ENCODE measurements around the gene SDK1.
A peak's percentile ranks its signal among the peaks of the same experiment; 100 is the strongest.

Gene SDK1

GRCh38 chr7:4051696-4052095, 750.6 kb downstream of the SDK1 start:
- Mint-ChIP-seq H3K4me1 (ENCODE audit: low read depth) (no peaks in the 10 kb centered on the region), H3K4me3 (no peak overlapping the region), H3K27me3 (peaks cover 7% of the 10 kb centered on the region), H3K9me3 (ENCODE audit: low read depth) (peaks cover 4% of the 10 kb centered on the region), H3K27ac (no peak overlapping the region), H3K36me3 (no peaks in the 10 kb centered on the region)

GRCh38 chr7:4052130-4052529, 751.1 kb downstream of the SDK1 start:
- H3K9me3 Mint-ChIP-seq (ENCODE audit: low read depth), result peaks cover 4% of the 10 kb centered on the region
- no peaks in the 10 kb centered on the region for H3K36me3 Mint-ChIP-seq
- no peak overlapping the region for H3K4me3 Mint-ChIP-seq
- no peak overlapping the region for H3K27ac Mint-ChIP-seq
- H3K27me3 Mint-ChIP-seq, result peaks cover 7% of the 10 kb centered on the region
- no peaks in the 10 kb centered on the region for H3K4me1 Mint-ChIP-seq (ENCODE audit: low read depth)

- Mint-ChIP-seq H3K36me3 (peaks cover 2% of the 10 kb centered on the region), H3K4me1 (ENCODE audit: low read depth) (no peaks in the 10 kb centered on the region), H3K9me3 (ENCODE audit: low read depth) (peaks cover 14% of the 10 kb centered on the region), H3K27ac (no peak overlapping the region), H3K4me3 (no peak overlapping the region), H3K27me3 (peaks cover 13% of the 10 kb centered on the region)
Observed at GRCh38 chr7:4054158-4054557, 753.1 kb downstream of the SDK1 start.

GRCh38 chr7:4056552-4057288, 755.7 kb downstream of the SDK1 start:
- H3K27ac Mint-ChIP-seq, result no peak overlapping the region
- H3K9me3 Mint-ChIP-seq (ENCODE audit: low read depth), result peaks cover 19% of the 10 kb centered on the region
- peaks cover 13% of the 10 kb centered on the region for H3K27me3 Mint-ChIP-seq
- H3K4me1 Mint-ChIP-seq (ENCODE audit: low read depth), result no peaks in the 10 kb centered on the region
- peaks cover 2% of the 10 kb centered on the region for H3K36me3 Mint-ChIP-seq
- no peak overlapping the region for H3K4me3 Mint-ChIP-seq

- Mint-ChIP-seq H3K4me3 (no peak overlapping the region), H3K4me1 (ENCODE audit: low read depth) (no peaks in the 10 kb centered on the region), H3K27ac (no peak overlapping the region), H3K36me3 (peaks cover 2% of the 10 kb centered on the region), H3K9me3 (ENCODE audit: low read depth) (peaks cover 19% of the 10 kb centered on the region), H3K27me3 (peaks cover 13% of the 10 kb centered on the region)
Observed at GRCh38 chr7:4057289-4057616, 756.2 kb downstream of the SDK1 start.

- Mint-ChIP-seq H3K4me1 (ENCODE audit: low read depth) (no peaks in the 10 kb centered on the region), H3K9me3 (ENCODE audit: low read depth) (peaks cover 19% of the 10 kb centered on the region), H3K4me3 (no peak overlapping the region), H3K27ac (no peak overlapping the region), H3K36me3 (peaks cover 2% of the 10 kb centered on the region), H3K27me3 (peaks cover 13% of the 10 kb centered on the region)
Observed at GRCh38 chr7:4058158-4058557, 757.1 kb downstream of the SDK1 start.

- Mint-ChIP-seq H3K9me3 (ENCODE audit: low read depth) (no peaks in the 10 kb centered on the region), H3K27me3 (no peaks in the 10 kb centered on the region), H3K27ac (no peak overlapping the region), H3K4me1 (ENCODE audit: low read depth) (peaks cover 5% of the 10 kb centered on the region), H3K36me3 (no peaks in the 10 kb centered on the region), H3K4me3 (peak overlapping the region; percentile 27)
Observed at GRCh38 chr7:4065190-4065589, 764.1 kb downstream of the SDK1 start.

- Mint-ChIP-seq H3K4me3 (no peak overlapping the region), H3K4me1 (ENCODE audit: low read depth) (peaks cover 5% of the 10 kb centered on the region), H3K36me3 (no peaks in the 10 kb centered on the region), H3K27me3 (no peaks in the 10 kb centered on the region), H3K27ac (no peak overlapping the region), H3K9me3 (ENCODE audit: low read depth) (no peaks in the 10 kb centered on the region)
Observed at GRCh38 chr7:4066206-4066605, 765.2 kb downstream of the SDK1 start.

- Mint-ChIP-seq H3K27me3 (no peaks in the 10 kb centered on the region), H3K4me1 (ENCODE audit: low read depth) (peaks cover 5% of the 10 kb centered on the region), H3K36me3 (no peaks in the 10 kb centered on the region), H3K27ac (no peak overlapping the region), H3K9me3 (ENCODE audit: low read depth) (no peaks in the 10 kb centered on the region), H3K4me3 (no peak overlapping the region)
Observed at GRCh38 chr7:4066626-4067475, 765.8 kb downstream of the SDK1 start.

- peaks cover 5% of the 10 kb centered on the region for H3K4me1 Mint-ChIP-seq (ENCODE audit: low read depth)
- no peaks in the 10 kb centered on the region for H3K9me3 Mint-ChIP-seq (ENCODE audit: low read depth)
- no peaks in the 10 kb centered on the region for H3K27me3 Mint-ChIP-seq
- no peak overlapping the region for H3K27ac Mint-ChIP-seq
- no peak overlapping the region for H3K4me3 Mint-ChIP-seq
- H3K36me3 Mint-ChIP-seq, result no peaks in the 10 kb centered on the region
Observed at GRCh38 chr7:4067476-4067760, 766.4 kb downstream of the SDK1 start.

- Mint-ChIP-seq H3K9me3 (ENCODE audit: low read depth) (no peaks in the 10 kb centered on the region), H3K27ac (no peak overlapping the region), H3K36me3 (no peaks in the 10 kb centered on the region), H3K27me3 (no peaks in the 10 kb centered on the region), H3K4me3 (no peak overlapping the region), H3K4me1 (ENCODE audit: low read depth) (peaks cover 5% of the 10 kb centered on the region)
Observed at GRCh38 chr7:4067874-4068273, 766.8 kb downstream of the SDK1 start.

- Mint-ChIP-seq H3K27me3 (no peaks in the 10 kb centered on the region), H3K36me3 (no peaks in the 10 kb centered on the region), H3K4me1 (ENCODE audit: low read depth) (peaks cover 5% of the 10 kb centered on the region), H3K27ac (no peak overlapping the region), H3K4me3 (no peak overlapping the region), H3K9me3 (ENCODE audit: low read depth) (no peaks in the 10 kb centered on the region)
Observed at GRCh38 chr7:4068286-4068685, 767.2 kb downstream of the SDK1 start.

GRCh38 chr7:4069268-4070095, 768.4 kb downstream of the SDK1 start:
- H3K27me3 Mint-ChIP-seq, result no peaks in the 10 kb centered on the region
- no peak overlapping the region for H3K27ac Mint-ChIP-seq
- no peak overlapping the region for H3K4me3 Mint-ChIP-seq
- H3K9me3 Mint-ChIP-seq (ENCODE audit: low read depth), result no peaks in the 10 kb centered on the region
- H3K4me1 Mint-ChIP-seq (ENCODE audit: low read depth), result peaks cover 5% of the 10 kb centered on the region
- H3K36me3 Mint-ChIP-seq, result no peaks in the 10 kb centered on the region

- Mint-ChIP-seq H3K36me3 (no peaks in the 10 kb centered on the region), H3K27ac (no peak overlapping the region), H3K4me3 (no peak overlapping the region), H3K9me3 (ENCODE audit: low read depth) (no peaks in the 10 kb centered on the region), H3K4me1 (ENCODE audit: low read depth) (peaks cover 2% of the 10 kb centered on the region), H3K27me3 (no peaks in the 10 kb centered on the region)
Observed at GRCh38 chr7:4070214-4070613, 769.2 kb downstream of the SDK1 start.

GRCh38 chr7:4071370-4072058, 770.5 kb downstream of the SDK1 start:
- H3K4me1 Mint-ChIP-seq (ENCODE audit: low read depth), result no peaks in the 10 kb centered on the region
- no peak overlapping the region for H3K27ac Mint-ChIP-seq
- H3K9me3 Mint-ChIP-seq (ENCODE audit: low read depth), result no peaks in the 10 kb centered on the region
- no peak overlapping the region for H3K4me3 Mint-ChIP-seq
- H3K27me3 Mint-ChIP-seq, result no peaks in the 10 kb centered on the region
- H3K36me3 Mint-ChIP-seq, result no peaks in the 10 kb centered on the region

Measured in activated naive CD8-positive, alpha-beta T cell (primary cell).